ENCODE results near the gene CDK17. TPM values are rescaled to one million over a fixed set of nuclear protein-coding genes. Genes with fewer than 3 reads are reported as not detected.

Gene CDK17
- total and polyA plus RNA-seq, 2 donors (not counting 1 experiment from before 2014, with no cell fraction given) = 15.6 to 87.8 TPM

- Mint-ChIP-seq H3K27ac (peak overlapping the region; percentile 34), H3K27me3 (no peaks in the 10 kb centered on the region), H3K9me3 (ENCODE audit: insufficient read depth) (no peaks in the 10 kb centered on the region), H3K4me3 (no peak overlapping the region), H3K4me1 (peaks cover 30% of the 10 kb centered on the region)
- Histone ChIP-seq H2AFZ (ENCODE audit: insufficient read depth, low read depth, low read length, poor library complexity, severe bottlenecking) (no peak overlapping the region), H4K20me1 (ENCODE audit: control insufficient read depth, insufficient read depth, low read length, poor library complexity, severe bottlenecking) (peaks cover 83% of the 10 kb centered on the region), H3K4me2 (replicated peaks; ENCODE audit: low read depth, low read length, poor library complexity, severe bottlenecking) (no peak overlapping the region), H3K79me2 (ENCODE audit: control insufficient read depth, insufficient read depth, low read length) (peaks cover 96% of the 10 kb centered on the region), H3K9me3 (ENCODE audit: control extremely low read depth in 1 of 3, control insufficient read depth in 2 of 3, insufficient read depth in 1 of 3, low read length in 2 of 3) (peaks cover 0 to 5% (median 0%) of the 10 kb centered on the region in 3 donors), H3K36me3 (replicated peaks in 1 of 2; ENCODE audit: control extremely low read depth in 1 of 2, control insufficient read depth in 1 of 2, extremely low read depth in 1 of 2, insufficient read depth in 2 of 2, low read length in 1 of 2) (peaks cover 0 to 47% of the 10 kb centered on the region in 2 experiments), H3K4me3 (ENCODE audit: control extremely low read depth in 1 of 5, extremely low read depth in 1 of 5, insufficient read depth in 1 of 5, low read depth in 2 of 5, low read length in 4 of 5) (no peak overlapping the region), H3K4me1 (ENCODE audit: control insufficient read depth in 2 of 2, insufficient read depth in 2 of 2, low read length in 2 of 2) (peaks cover 0 to 6% of the 10 kb centered on the region in 2 donors), H3K9ac (ENCODE audit: low read length) (no peak overlapping the region), H3K27me3 (replicated peaks in 1 of 4; ENCODE audit: control extremely low read depth in 1 of 4, control insufficient read depth in 3 of 4, insufficient read depth in 4 of 4, low read length in 3 of 4) (no peaks in the 10 kb centered on the region), H3K27ac (ENCODE audit: low read length in 2 of 2) (peak overlapping the region in 1 of 2 donors; percentile 20)
- intact Hi-C loops (cut with micrococcal nuclease) = no loop called here
- ChIA-PET POLR2A (no interaction called here), CTCF (interaction anchor here (2.1 kb wide), 1 partner anchor 279 kb away, joined by 5 read pairs; no protein-coding TSS in a partner anchor)
- WGBS (ENCODE audit: insufficient coverage) = 31% methylated on average over 8 of the region's 9 CpGs
- ATAC-seq (ENCODE audit: low read depth) (no peak), DNase-seq (no peak)
- TF ChIP-seq CTCF (IDR thresholded peaks at IDR 0.05) = no peak
- TF ChIP-seq EZH2 (IDR thresholded peaks at IDR 0.05; ENCODE audit: borderline replicate concordance, insufficient read depth, low read depth, low read length, poor library complexity, severe bottlenecking) = no peak
Observed at GRCh38 chr12:96237465-96238077, 162.7 kb downstream of the CDK17 start.

- H3K4me3 Mint-ChIP-seq = no peak overlapping the region
- no peak overlapping the region for H2AFZ ChIP-seq (ENCODE audit: insufficient read depth, low read depth, low read length, poor library complexity, severe bottlenecking)
- ATAC-seq (ENCODE audit: low read depth) (no peak), DNase-seq (no peak)
- WGBS (ENCODE audit: insufficient coverage) = 98% methylated on average over 4 of the region's 7 CpGs
- TF ChIP-seq EZH2 (IDR thresholded peaks at IDR 0.05; ENCODE audit: borderline replicate concordance, insufficient read depth, low read depth, low read length, poor library complexity, severe bottlenecking) = no peak
- no peak for TF ChIP-seq CTCF (IDR thresholded peaks at IDR 0.05)
- H3K4me1 Mint-ChIP-seq = peaks cover 30% of the 10 kb centered on the region
- no peak overlapping the region for H3K9ac ChIP-seq (ENCODE audit: low read length)
- peaks cover 0 to 5% (median 0%) of the 10 kb centered on the region in 3 donors for H3K9me3 ChIP-seq (ENCODE audit: control extremely low read depth in 1 of 3, control insufficient read depth in 2 of 3, insufficient read depth in 1 of 3, low read length in 2 of 3)
- H3K4me1 ChIP-seq (ENCODE audit: control insufficient read depth in 2 of 2, insufficient read depth in 2 of 2, low read length in 2 of 2) = peaks cover 0 to 3% of the 10 kb centered on the region in 2 donors
- H4K20me1 ChIP-seq (ENCODE audit: control insufficient read depth, insufficient read depth, low read length, poor library complexity, severe bottlenecking) = peaks cover 87% of the 10 kb centered on the region
- peaks cover 0 to 42% of the 10 kb centered on the region in 2 experiments for H3K36me3 ChIP-seq (replicated peaks in 1 of 2; ENCODE audit: control extremely low read depth in 1 of 2, control insufficient read depth in 1 of 2, extremely low read depth in 1 of 2, insufficient read depth in 2 of 2, low read length in 1 of 2)
- no peaks in the 10 kb centered on the region for H3K27me3 ChIP-seq (replicated peaks in 1 of 4; ENCODE audit: control extremely low read depth in 1 of 4, control insufficient read depth in 3 of 4, insufficient read depth in 4 of 4, low read length in 3 of 4)
- H3K9me3 Mint-ChIP-seq (ENCODE audit: insufficient read depth) = no peaks in the 10 kb centered on the region
- H3K27me3 Mint-ChIP-seq = no peaks in the 10 kb centered on the region
- H3K4me3 ChIP-seq (ENCODE audit: control extremely low read depth in 1 of 5, extremely low read depth in 1 of 5, insufficient read depth in 1 of 5, low read depth in 2 of 5, low read length in 4 of 5) = no peak overlapping the region
- ChIA-PET POLR2A (no interaction called here), CTCF (interaction anchor here (2.1 kb wide), 1 partner anchor 280 kb away, joined by 5 read pairs; no protein-coding TSS in a partner anchor)
- H3K27ac Mint-ChIP-seq = no peak overlapping the region
- intact Hi-C loops (cut with micrococcal nuclease) = no loop called here
- H3K27ac ChIP-seq (ENCODE audit: low read length in 2 of 2) = no peak overlapping the region
- peaks cover 96% of the 10 kb centered on the region for H3K79me2 ChIP-seq (ENCODE audit: control insufficient read depth, insufficient read depth, low read length)
- no peak overlapping the region for H3K4me2 ChIP-seq (replicated peaks; ENCODE audit: low read depth, low read length, poor library complexity, severe bottlenecking)
Observed at GRCh38 chr12:96237035-96237434, 163.2 kb downstream of the CDK17 start.

Measured in B cell (primary cell).